HepG2 (cell line): Measurements from ENCODE around the gene TTYH1. TPM values are rescaled to one million over a fixed set of nuclear protein-coding genes. Genes with fewer than 3 reads are reported as not detected.

Experiments used
- ATAC-seq: fragments of 200-7000 bp; cut with Tn5 transposase; 3 replicates; pipeline ENCODE4 v1.9.1; 2020; ENCODE audit warnings: mild to moderate bottlenecking, moderate library complexity
- BruUV-seq: library from RNA; stranded (reverse); fragments of 400-500 nt; replicated peaks from 2 replicates; lab custom pipeline; 2021; lab: Mats Ljungman, UMichigan
- CTCF ChIA-PET: fragments of 300-600 bp; formaldehyde crosslinking; extraction: SDS; loops from one replicate; lab custom pipeline; 2021; ENCODE audit warnings: low total read pairs, inconsistent platforms, low intra/inter-chr PET ratio; lab: Yijun Ruan, JAX
- POLR2A ChIA-PET: fragments of 350-600 bp; sonication (Branson Sonifier 250); formaldehyde crosslinking; loops from one replicate; lab custom pipeline; 2020; ENCODE audit warnings: antibody characterized with exemption, inconsistent platforms; lab: Yijun Ruan, JAX
- DNase-seq: peaks from one replicate; pipeline ENCODE4 v3.0.0-alpha.2; 2015; ENCODE audit warnings: low spot score
- FAIRE-seq: peaks from 3 replicates; lab custom pipeline; 2011; peaks lifted over from hg19 to GRCh38; lab: Jason Lieb, UNC
- H2AFZ ChIP-seq: one replicate; pipeline ENCODE4 v1.6.1; 2011; ENCODE audit warnings: low read length, inconsistent platforms
- H3K27ac ChIP-seq: fragments of 300-600 bp; 3 replicates; pipeline ENCODE4 v1.8.0; 2011; ENCODE audit warnings: mixed run types, mild to moderate bottlenecking, mixed read lengths, low read length, inconsistent platforms; ENCODE audit not compliant: insufficient read depth; ENCODE audit errors: extremely low read length
- H3K27me3 ChIP-seq, 2 experiments: fragments of 200-600 bp in 1 of 2; 2 replicates in 1 of 2; 3 replicates in 1 of 2; pipeline versions ENCODE4 v1.6.0 to v1.8.0; 2011; ENCODE audit warnings: low read length in 2 of 2, mild to moderate bottlenecking in 2 of 2, moderate library complexity in 2 of 2, inconsistent platforms in 1 of 2; ENCODE audit not compliant: insufficient read depth in 2 of 2, control insufficient read depth in 1 of 2
- H3K36me3 ChIP-seq, 2 experiments: fragments of 200-600 bp in 1 of 2; replicated peaks in 1 of 2; 2 replicates in 1 of 2; 3 replicates in 1 of 2; pipeline versions ENCODE4 v1.5.1 to v1.8.0; 2011; ENCODE audit warnings: low read length in 2 of 2, inconsistent platforms in 1 of 2; ENCODE audit not compliant: insufficient read depth in 2 of 2, control insufficient read depth in 1 of 2
- H3K4me1 ChIP-seq: 2 replicates; pipeline ENCODE4 v1.5.1; 2012; ENCODE audit warnings: low read length, inconsistent platforms; ENCODE audit not compliant: insufficient read depth
- H3K4me2 ChIP-seq: 2 replicates; pipeline ENCODE4 v1.6.0; 2011; ENCODE audit warnings: low read depth, low read length, inconsistent platforms
- H3K4me3 ChIP-seq, 3 experiments: fragments of 200-600 bp in 1 of 3; sonication (generic), shearing (Covaris generic) in 1 of 3; replicated peaks in 1 of 3; 2 replicates each; pipeline ENCODE4 v1.5.1; 2011 to 2016; ENCODE audit warnings: low read length in 3 of 3, inconsistent platforms in 2 of 3, low read depth in 2 of 3, mild to moderate bottlenecking in 2 of 3, control low read depth in 1 of 3, mixed read lengths in 1 of 3; ENCODE audit not compliant: insufficient read depth in 1 of 3
- H3K79me2 ChIP-seq: one replicate; pipeline ENCODE4 v1.6.1; 2011; ENCODE audit warnings: low read length, inconsistent platforms; ENCODE audit not compliant: insufficient read depth
- H3K9ac ChIP-seq: 2 replicates; pipeline ENCODE4 v1.6.0; 2011; ENCODE audit warnings: mild to moderate bottlenecking, low read depth, low read length, inconsistent platforms; ENCODE audit not compliant: insufficient read depth
- H3K9me3 ChIP-seq: 2 replicates; pipeline ENCODE4 v1.5.1; 2012; ENCODE audit warnings: mild to moderate bottlenecking, low read length
- H4K20me1 ChIP-seq: 2 replicates; pipeline ENCODE4 v1.6.0; 2011; ENCODE audit warnings: inconsistent platforms, mild to moderate bottlenecking, low read length, moderate library complexity; ENCODE audit not compliant: insufficient read depth
- BCLAF1 ChIP-seq: fragments of 450-650 bp; IDR thresholded peaks from 2 replicates; pipeline ENCODE4 v1.6.1; 2017; ENCODE audit warnings: mild to moderate bottlenecking
- CBX2 ChIP-seq, 2 experiments: fragments of 200-600 bp in 1 of 2; sonication (generic); formaldehyde crosslinking in 1 of 2; IDR thresholded peaks; 2 replicates each; pipeline versions ENCODE4 v1.7.0 to v1.8.1; 2018 to 2022; ENCODE audit warnings: low read depth in 2 of 2, low read length in 1 of 2, mild to moderate bottlenecking in 1 of 2, missing genetic modification reagents in 1 of 2
- FOXP4 ChIP-seq: sonication (generic); formaldehyde crosslinking; IDR thresholded peaks from 2 replicates; pipeline ENCODE4 v1.4.0; 2020; ENCODE audit warnings: missing genetic modification reagents
- MAF1 ChIP-seq: sonication (generic); formaldehyde crosslinking; IDR thresholded peaks from 2 replicates; pipeline ENCODE4 v1.5.0; 2020; ENCODE audit warnings: missing genetic modification reagents, borderline replicate concordance
- ONECUT2 ChIP-seq: sonication (generic); formaldehyde crosslinking; IDR thresholded peaks from 2 replicates; pipeline ENCODE4 v1.4.0; 2020; ENCODE audit warnings: missing genetic modification reagents
- REPIN1 ChIP-seq: sonication (generic); formaldehyde crosslinking; IDR thresholded peaks from 2 replicates; pipeline ENCODE4 v1.8.0; 2022; ENCODE audit warnings: missing genetic modification reagents, low read depth, mild to moderate bottlenecking, borderline replicate concordance
- RFX3 ChIP-seq: IDR thresholded peaks from 2 replicates; pipeline ENCODE4 v1.6.1; 2016; ENCODE audit warnings: missing biosample characterization, missing genetic modification reagents
- SMC3 ChIP-seq: IDR thresholded peaks from 2 replicates; pipeline ENCODE4 v1.6.1; 2011; ENCODE audit warnings: low read length, improper control_type of control experiment
- SNAI1 ChIP-seq: sonication (generic); formaldehyde crosslinking; IDR thresholded peaks from 2 replicates; pipeline ENCODE4 v1.5.0; 2020; ENCODE audit warnings: mild to moderate bottlenecking, missing genetic modification reagents, borderline replicate concordance
- SOX5 ChIP-seq: IDR thresholded peaks from 2 replicates; pipeline ENCODE4 v1.6.1; 2016; ENCODE audit warnings: borderline replicate concordance
- SP1 ChIP-seq, 2 experiments: fragments of 450-650 bp in 1 of 2; sonication (generic) in 1 of 2; formaldehyde crosslinking in 1 of 2; IDR thresholded peaks; 2 replicates each; pipeline versions ENCODE4 v1.4.0 to v1.6.1; 2016 to 2020; ENCODE audit warnings: missing genetic modification reagents in 1 of 2
- THAP11 ChIP-seq: IDR thresholded peaks from 2 replicates; pipeline ENCODE4 v1.6.1; 2016; ENCODE audit warnings: missing biosample characterization, missing genetic modification reagents
- ZBTB38 ChIP-seq: sonication (generic); formaldehyde crosslinking; IDR thresholded peaks from 2 replicates; pipeline ENCODE4 v1.5.1; 2020; ENCODE audit warnings: mild to moderate bottlenecking, missing genetic modification reagents
- ZBTB8A ChIP-seq: sonication (generic); formaldehyde crosslinking; IDR thresholded peaks from 2 replicates; pipeline ENCODE4 v1.4.0; 2020; ENCODE audit warnings: mild to moderate bottlenecking, low read depth, missing genetic modification reagents, borderline replicate concordance
- ZNF224 ChIP-seq: sonication (generic); formaldehyde crosslinking; IDR thresholded peaks from 2 replicates; pipeline ENCODE4 v1.5.0; 2020; ENCODE audit warnings: mild to moderate bottlenecking, missing genetic modification reagents
- ZNF709 ChIP-seq: sonication (generic); formaldehyde crosslinking; IDR thresholded peaks from 2 replicates; pipeline ENCODE4 v1.5.0; 2020; ENCODE audit warnings: mild to moderate bottlenecking, missing genetic modification reagents
- ZNF780A ChIP-seq: sonication (generic); formaldehyde crosslinking; IDR thresholded peaks from 2 replicates; pipeline ENCODE4 v1.8.0; 2022; ENCODE audit warnings: mild to moderate bottlenecking, missing genetic modification reagents, moderate library complexity
- WGBS: methylation state at CpG from one replicate; pipeline ENCODE4 v1.1.6; 2017; ENCODE audit warnings: low lambda C conversion rate; 5-methylcytosine and 5-hydroxymethylcytosine counted together
- in situ Hi-C: cut with HindIII; loops from 2 replicates; pipeline ENCODE4 v1.10.0; 2017; ENCODE audit warnings: low pct_unique_long_range_greater_than_20kb; ENCODE audit not compliant: extremely low pct_ligation_motif_present
- intact Hi-C: fragments of 100-400 bp; cut with micrococcal nuclease; formaldehyde crosslinking; loops from one replicate; pipeline ENCODE4 v1.10.0; 2022; ENCODE audit not compliant: unreplicated experiment
- polyA plus RNA-seq, 8 experiments: library from polyadenylated mRNA; depleted of rRNA in 3 of 8; stranded (reverse) in 7 of 8; unstranded in 1 of 8; fragments of >200 nt; fragmentation: Illumina TruSeq in 4 of 8; extraction: Trizol in 4 of 8; gene quantifications; 2 replicates each; pipeline versions ENCODE4 v1.2.1 to v1.2.3, GENCODE V29; 2011 to 2016; ENCODE audit warnings: low read depth in 4 of 8, missing spikeins in 1 of 8, mixed read lengths in 1 of 8; ENCODE audit not compliant: insufficient read depth in 1 of 8
- total RNA-seq, 5 experiments: library from RNA; depleted of rRNA; stranded (reverse); fragments of >200 nt; fragmentation: Illumina TruSeq; extraction: Trizol; gene quantifications; 2 replicates each; pipeline ENCODE4 v1.2.3, GENCODE V29; 2016; ENCODE audit warnings: low read depth in 1 of 5

Gene TTYH1
- total and polyA plus RNA-seq, 2 of the 13 experiments (the other 11 are each of a cell fraction or from before 2014, with no cell fraction given): 6.9 to 19.9 TPM

GRCh38 chr19:54393381-54393780 is 21.9 kb upstream of the TTYH1 start:
- TF ChIP-seq REPIN1 (CRISPR knock-in tag) (no peak), SNAI1 (no peak), ZBTB8A (CRISPR knock-in tag) (no peak), FOXP4 (CRISPR knock-in tag) (no peak), ZNF780A (CRISPR knock-in tag) (no peak), THAP11 (CRISPR knock-in tag) (no peak), ZNF224 (no peak), BCLAF1 (no peak), RFX3 (CRISPR knock-in tag) (no peak), ONECUT2 (no peak), SMC3 (no peak), SP1 (IDR thresholded peaks at IDR 0.05) (no peak), SP1 (CRISPR knock-in tag; IDR thresholded peaks at IDR 0.05) (no peak), ZBTB38 (CRISPR knock-in tag) (no peak), MAF1 (CRISPR knock-in tag) (no peak), ZNF709 (no peak), SOX5 (CRISPR knock-in tag) (no peak), CBX2 (IDR thresholded peaks at IDR 0.05; ENCODE audit: low read depth, low read length) (no peak), CBX2 (CRISPR knock-in tag; IDR thresholded peaks at IDR 0.05; ENCODE audit: low read depth) (no peak)
- H3K27me3 ChIP-seq: peaks cover 0 to 6% of the 10 kb centered on the region in 2 experiments; a peak in 1 of 5 replicates
- H3K4me1 ChIP-seq: peaks cover 8% of the 10 kb centered on the region
- CTCF ChIA-PET: no interaction called here
- no peaks in the 10 kb centered on the region for H4K20me1 ChIP-seq
- POLR2A ChIA-PET: no interaction called here
- no TSS peak for BruUV-seq
- no peaks in the 10 kb centered on the region for H3K79me2 ChIP-seq
- 87% methylated on average over 16 of the region's 16 CpGs for WGBS
- no peak overlapping the region for H3K4me3 ChIP-seq
- in situ Hi-C loops: no loop called here
- H3K9ac ChIP-seq: no peak overlapping the region
- no peaks in the 10 kb centered on the region for H3K9me3 ChIP-seq
- ATAC-seq: no peak
- no peak overlapping the region for H3K27ac ChIP-seq
- DNase-seq: no peak
- intact Hi-C loops: loop anchor here (5.0 kb wide), 1 partner anchor 41 kb away; no protein-coding TSS in a partner anchor
- H3K36me3 ChIP-seq: no peaks in the 10 kb centered on the region
- no peak overlapping the region for H2AFZ ChIP-seq
- no peak overlapping the region for H3K4me2 ChIP-seq
- FAIRE-seq: no peak
